GM21423 (cell line): ENCODE measurements around the gene MEAK7.
"Not testable (repeated sequence)": the region's sequence is repeated elsewhere in the genome, so short reads cannot be mapped to it uniquely, and the experiment has no call there.

Experiments
- ATAC-seq: cut with Tn5 transposase; IDR thresholded peaks from one replicate; pipeline ENCODE4 v1.9.1; 2021; ENCODE audit warnings: mild to moderate bottlenecking, moderate library complexity; ENCODE audit not compliant: unreplicated experiment

MEAK7 gene

GRCh38 chr16:84532855-84533486, 28.5 kb upstream of the MEAK7 start:
- no peak for ATAC-seq

- no peak for ATAC-seq
Observed at GRCh38 chr16:84532291-84532724, 27.8 kb upstream of the MEAK7 start.

- no peak for ATAC-seq
Observed at GRCh38 chr16:84531671-84532111, 27.2 kb upstream of the MEAK7 start.

GRCh38 chr16:84530590-84530989, 26.1 kb upstream of the MEAK7 start:
- ATAC-seq, result no peak

GRCh38 chr16:84529607-84530006, 25.1 kb upstream of the MEAK7 start:
- no peak for ATAC-seq

GRCh38 chr16:84528322-84528721, 23.9 kb upstream of the MEAK7 start:
- no peak for ATAC-seq

GRCh38 chr16:84527532-84528269, 23.2 kb upstream of the MEAK7 start:
- no peak for ATAC-seq

GRCh38 chr16:84526794-84527531, 22.5 kb upstream of the MEAK7 start:
- no peak for ATAC-seq

- not testable (repeated sequence) for ATAC-seq
Observed at GRCh38 chr16:84524941-84525581, 20.6 kb upstream of the MEAK7 start.

- ATAC-seq, result no peak
Observed at GRCh38 chr16:84524346-84524920, 20.0 kb upstream of the MEAK7 start.

GRCh38 chr16:84521497-84521770, 17.0 kb upstream of the MEAK7 start:
- no peak for ATAC-seq

GRCh38 chr16:84520725-84521496, 16.5 kb upstream of the MEAK7 start:
- no peak for ATAC-seq

GRCh38 chr16:84519855-84520254, 15.4 kb upstream of the MEAK7 start:
- no peak for ATAC-seq

- no peak for ATAC-seq
Observed at GRCh38 chr16:84518804-84519341, 14.4 kb upstream of the MEAK7 start.

GRCh38 chr16:84518220-84518619, 13.8 kb upstream of the MEAK7 start:
- not testable (repeated sequence) for ATAC-seq

GRCh38 chr16:84517366-84517765, 12.9 kb upstream of the MEAK7 start:
- no peak for ATAC-seq

- ATAC-seq, result peak; percentile 87
Observed at GRCh38 chr16:84514874-84515835, 10.7 kb upstream of the MEAK7 start.

- ATAC-seq, result no peak
Observed at GRCh38 chr16:84514295-84514873, 9.9 kb upstream of the MEAK7 start.

- no peak for ATAC-seq
Observed at GRCh38 chr16:84513666-84514065, 9.2 kb upstream of the MEAK7 start.
